Upper lobe of left lung (tissue), 4 donors: Measurements from ENCODE around the gene KANSL1.

Experiments
- CTCF ChIP-seq, 6 experiments: fragments of 450-650 bp in 4 of 6; fragments of 200-600 bp in 2 of 6; sonication (generic) in 2 of 6; IDR thresholded peaks; one replicate each; pipeline ENCODE4 v1.5.1; 2016 to 2019; ENCODE audit warnings: antibody characterized with exemption in 6 of 6
- EP300 ChIP-seq, 4 donors: sonication (generic); formaldehyde crosslinking; IDR thresholded peaks; one replicate each; pipeline ENCODE4 v1.5.1; 2017; ENCODE audit warnings: antibody characterized with exemption in 4 of 4, control low read depth in 2 of 4
- POLR2A ChIP-seq, 4 donors: fragments of 450-650 bp; IDR thresholded peaks; one replicate each; pipeline ENCODE4 v1.5.1; 2016 to 2017; ENCODE audit warnings: antibody characterized with exemption in 4 of 4, mild to moderate bottlenecking in 2 of 4
- POLR2AphosphoS5 ChIP-seq, 2 donors: sonication (generic); formaldehyde crosslinking; IDR thresholded peaks; one replicate each; pipeline ENCODE4 v1.5.1; 2017; ENCODE audit warnings: antibody characterized with exemption in 2 of 2

- TF ChIP-seq CTCF (IDR thresholded peaks at IDR 0.05) = no peak
- no peak for TF ChIP-seq EP300 (IDR thresholded peaks at IDR 0.05)
- no peak for TF ChIP-seq POLR2AphosphoS5 (IDR thresholded peaks at IDR 0.05)
- no peak for TF ChIP-seq POLR2A (IDR thresholded peaks at IDR 0.05)
These were observed 51.6 kb downstream of the KANSL1 start for GRCh38 chr17:46141645-46142044.
